Ovary (tissue), 9 donors: Measurements from ENCODE around the gene SGMS2. TPM values are rescaled to one million over a fixed set of nuclear protein-coding genes. Genes with fewer than 3 reads are reported as not detected.

Source experiments
- DNase-seq, 5 donors: peaks; one replicate each; pipeline ENCODE4 v3.0.0-alpha.2; 2019 to 2020
- H3K27ac ChIP-seq, 2 donors: fragments of 200-600 bp; one replicate each; pipeline versions ENCODE4 v1.5.1 to v1.8.0; 2019 to 2022
- H3K27me3 ChIP-seq: fragments of 200-600 bp; one replicate; pipeline ENCODE4 v1.8.0; 2022
- H3K36me3 ChIP-seq: fragments of 200-600 bp; sonication (generic); one replicate; pipeline ENCODE4 v1.5.1; 2019
- H3K4me1 ChIP-seq: one replicate; pipeline ENCODE4 v1.8.1; 2013; ENCODE audit warnings: mild to moderate bottlenecking, moderate library complexity; ENCODE audit not compliant: insufficient read depth
- H3K4me3 ChIP-seq: fragments of 200-600 bp; sonication (generic); one replicate; pipeline ENCODE4 v1.5.1; 2017
- H3K9me3 ChIP-seq, 2 donors: fragments of 200-600 bp in 1 of 2; sonication (generic) in 1 of 2; one replicate each; pipeline versions ENCODE4 v1.5.1 to v1.8.1; 2013 to 2019; ENCODE audit warnings: mild to moderate bottlenecking in 1 of 2, moderate library complexity in 1 of 2
- CTCF ChIP-seq, 3 donors: fragments of 450-650 bp in 2 of 3; fragments of 200-600 bp in 1 of 3; IDR thresholded peaks; one replicate each; pipeline versions ENCODE4 v1.5.1 to v1.8.0; 2016 to 2022; ENCODE audit warnings: antibody characterized with exemption in 3 of 3, mild to moderate bottlenecking in 1 of 3
- EP300 ChIP-seq: sonication (generic); formaldehyde crosslinking; IDR thresholded peaks from one replicate; pipeline ENCODE4 v1.6.1; 2017; ENCODE audit warnings: antibody characterized with exemption
- POLR2A ChIP-seq: fragments of 450-650 bp; IDR thresholded peaks from one replicate; pipeline ENCODE4 v1.6.1; 2017; ENCODE audit warnings: antibody characterized with exemption, mild to moderate bottlenecking, moderate library complexity
- WGBS, 3 donors: extraction: QIAGEN DNeasy Blood & Tissue Kit in 1 of 3; methylation state at CpG; one replicate each; pipeline versions ENCODE4 v1.1.5 to v1.1.7; 2013 to 2017; 5-methylcytosine and 5-hydroxymethylcytosine counted together
- intact Hi-C, 4 donors: fragments of 100-400 bp; cut with DNase I; formaldehyde crosslinking; loops; one replicate each; pipeline versions ENCODE4 v1.11.0 to v1.15.1; 2022 to 2023
- polyA plus RNA-seq, 2 donors: library from polyadenylated mRNA; stranded (reverse); fragments of 200-250 nt in 1 of 2; fragments of 350-450 nt in 1 of 2; fragmentation: Illumina TruSeq in 1 of 2; extraction: RNeasy Lipid Tissue Mini Kit (QIAGEN cat#74804) in 1 of 2; gene quantifications; one replicate each; pipeline ENCODE4 v1.2.3, GENCODE V29; 2013 to 2014
- total RNA-seq, 7 donors: library from RNA; depleted of rRNA in 2 of 7; stranded (reverse); fragments of >200 nt in 2 of 7; fragmentation: NEBNext Ultra II Directional in 3 of 7; extraction: Animal tissue kit (Norgen Biotek cat#: 25700) in 3 of 7; gene quantifications; one replicate each; pipeline versions ENCODE4 v1.1.0 to v1.2.4, GENCODE V29; 2016 to 2023
- donor health status: DM: no; HTN: no; CAD: no; lungs with moderate emphysema.
- donor health status: DM: no; HTN: no; CAD: no.
- donor health status: Bipolar disorder and iron deficiency.
- donor health status: DM: yes; HTN: yes; CAD: no.
- donor health status: DM: no; HTN: no; CAD: no.
- donor health status: DM: yes; HTN: yes; CAD: no.

SGMS2 gene
- total and polyA plus RNA-seq, 9 donors, result 1.2 to 156 (median 6.9) TPM

GRCh38 chr4:107845681-107846080, 20.9 kb downstream of the SGMS2 start:
- intact Hi-C loops, result no loop called here
- no peak for DNase-seq

GRCh38 chr4:107850438-107850837, 25.7 kb downstream of the SGMS2 start:
- no peak for DNase-seq
- WGBS, 3 donors, result 85 to 98% (median 96%) methylated on average over 2 of the region's 2 CpGs
- H3K4me1 ChIP-seq, result no peaks in the 10 kb centered on the region
- H3K36me3 ChIP-seq, result no peaks in the 10 kb centered on the region
- TF ChIP-seq POLR2A, result no peak
- no peak for TF ChIP-seq CTCF (IDR thresholded peaks at IDR 0.05)
- no peak for TF ChIP-seq EP300
- no peaks in the 10 kb centered on the region for H3K9me3 ChIP-seq
- H3K4me3 ChIP-seq, result no peak overlapping the region
- H3K27ac ChIP-seq, result no peak overlapping the region
- H3K27me3 ChIP-seq, result no peaks in the 10 kb centered on the region
- intact Hi-C loops, result no loop called here

More at GRCh38 chr4:107845681-107846080, 20.9 kb downstream of the SGMS2 start:
- no peaks in the 10 kb centered on the region for H3K27me3 ChIP-seq
- TF ChIP-seq EP300 (no peak), CTCF (IDR thresholded peaks at IDR 0.05) (no peak), POLR2A (no peak)
- WGBS, 3 donors, result 90 to 96% (median 93%) methylated on average over 3 of the region's 3 CpGs
- H3K27ac ChIP-seq, result no peak overlapping the region
- no peaks in the 10 kb centered on the region for H3K9me3 ChIP-seq
- no peak overlapping the region for H3K4me3 ChIP-seq
- no peaks in the 10 kb centered on the region for H3K4me1 ChIP-seq
- H3K36me3 ChIP-seq, result no peaks in the 10 kb centered on the region

DNA sequence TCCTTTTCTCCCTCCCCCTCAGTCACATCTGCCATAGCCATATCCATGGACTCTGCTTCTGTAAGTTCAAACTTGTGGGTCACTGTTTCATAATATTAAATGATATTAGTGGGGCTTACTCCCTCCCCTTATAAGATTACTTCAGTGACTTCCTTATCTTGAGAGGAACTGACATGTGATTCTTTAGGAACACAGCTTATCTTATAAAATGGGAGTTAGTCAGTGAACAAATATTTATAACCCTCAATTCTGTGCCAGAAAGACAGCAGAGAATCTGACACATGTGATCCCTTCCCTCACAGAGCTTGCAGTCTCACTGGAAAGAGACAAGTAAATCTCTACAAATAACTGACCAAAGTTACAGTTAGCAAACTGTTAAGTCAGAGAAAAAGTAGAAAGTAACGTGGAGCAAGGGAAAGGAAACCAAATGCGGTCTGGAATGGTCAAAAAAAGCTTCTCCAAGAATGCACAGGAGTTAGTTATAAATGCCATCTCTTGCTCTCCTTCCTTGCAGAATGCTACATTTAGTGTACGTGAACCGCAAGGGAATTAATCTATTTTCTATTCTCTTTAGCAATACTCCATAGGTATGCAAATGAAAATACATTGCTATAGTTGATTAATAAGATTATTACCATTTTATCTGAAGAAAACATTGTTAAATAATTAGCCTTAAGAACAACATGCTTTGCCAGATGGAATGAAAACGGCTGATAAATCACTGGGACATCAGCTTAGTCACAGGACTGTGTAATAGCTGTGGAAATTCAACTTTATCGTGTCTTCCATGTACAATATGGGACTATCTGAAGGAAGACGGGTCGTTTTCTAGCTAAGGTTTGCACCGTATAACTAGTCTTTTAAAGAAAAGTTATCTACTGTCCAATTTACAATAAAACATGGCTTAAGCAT, 29.0 kb downstream of the SGMS2 start:
- intact Hi-C loops, result no loop called here
- TF ChIP-seq CTCF (IDR thresholded peaks at IDR 0.05) (no peak), EP300 (no peak), POLR2A (no peak)
- Histone ChIP-seq H3K4me1 (no peaks in the 10 kb centered on the region), H3K27me3 (no peaks in the 10 kb centered on the region), H3K4me3 (no peak overlapping the region), H3K27ac (no peak overlapping the region), H3K36me3 (no peaks in the 10 kb centered on the region), H3K9me3 (no peaks in the 10 kb centered on the region)
- 38 to 52% (median 40%) methylated on average over 9 of the region's 9 CpGs for WGBS, 3 donors
- no peak for DNase-seq

GRCh38 chr4:107854356-107855022, 29.8 kb downstream of the SGMS2 start:
- Histone ChIP-seq H3K27me3 (no peaks in the 10 kb centered on the region), H3K4me1 (no peaks in the 10 kb centered on the region), H3K9me3 (no peaks in the 10 kb centered on the region), H3K27ac (no peak overlapping the region), H3K4me3 (no peak overlapping the region), H3K36me3 (no peaks in the 10 kb centered on the region)
- 67 to 96% (median 93%) methylated on average over 3 of the region's 3 CpGs for WGBS, 3 donors
- intact Hi-C loops, result no loop called here
- no peak for DNase-seq
- TF ChIP-seq POLR2A (no peak), CTCF (IDR thresholded peaks at IDR 0.05) (no peak), EP300 (no peak)
